ENCODE data around the gene GALNT13. TPM values are rescaled to one million over a fixed set of nuclear protein-coding genes. Genes with fewer than 3 reads are reported as not detected.

The GALNT13 gene
- total and polyA plus RNA-seq, 2 donors (not counting 1 experiment from before 2014, with no cell fraction given): 0.17 TPM; not detected in 1

DNA sequence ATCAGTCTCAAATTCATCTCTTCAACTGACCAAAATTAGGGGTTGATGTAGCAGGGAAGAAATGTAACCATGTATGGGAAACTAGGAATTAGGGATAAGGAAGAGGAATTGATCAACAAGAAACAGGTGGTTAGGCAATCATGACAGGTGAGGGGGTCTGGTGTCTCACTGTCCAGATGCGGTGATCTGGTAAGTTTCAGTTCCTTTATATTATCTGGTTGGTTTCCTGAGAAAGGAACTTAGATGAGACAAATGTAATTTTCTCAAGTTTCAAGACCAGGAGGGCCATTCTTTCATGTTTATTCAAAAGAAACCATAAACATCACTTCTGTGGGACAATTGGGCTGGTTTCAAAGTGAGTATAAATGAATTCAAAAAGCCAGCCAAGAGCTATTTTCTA, 520.5 kb downstream of the GALNT13 start:
- Histone ChIP-seq H3K9ac (ENCODE audit: insufficient read depth, low read length) (no peak overlapping the region), H3K4me1 (ENCODE audit: control insufficient read depth, extremely low read depth, insufficient read depth, low read length) (no peaks in the 10 kb centered on the region), H3K27me3 (ENCODE audit: control insufficient read depth, insufficient read depth, low read length) (no peaks in the 10 kb centered on the region), H4K20me1 (ENCODE audit: control insufficient read depth, extremely low read depth, insufficient read depth, low read length) (no peaks in the 10 kb centered on the region), H3K27ac (ENCODE audit: insufficient read depth, low read length) (no peak overlapping the region), H3K4me2 (ENCODE audit: extremely low read depth, insufficient read depth, low read length) (no peak overlapping the region), H3K4me3 (replicated peaks in 1 of 4; ENCODE audit: control extremely low read depth in 1 of 4, insufficient read depth in 1 of 4, low read depth in 3 of 4, low read length in 4 of 4) (no peak overlapping the region), H2AFZ (ENCODE audit: low read length) (no peak overlapping the region), H3K9me3 (ENCODE audit: control insufficient read depth, insufficient read depth, low read depth, low read length) (no peaks in the 10 kb centered on the region), H3K36me3 (ENCODE audit: control insufficient read depth, insufficient read depth, low read length) (no peaks in the 10 kb centered on the region), H3K79me2 (ENCODE audit: control insufficient read depth, insufficient read depth, low read length) (no peaks in the 10 kb centered on the region)
- TF ChIP-seq, protein P1, sequence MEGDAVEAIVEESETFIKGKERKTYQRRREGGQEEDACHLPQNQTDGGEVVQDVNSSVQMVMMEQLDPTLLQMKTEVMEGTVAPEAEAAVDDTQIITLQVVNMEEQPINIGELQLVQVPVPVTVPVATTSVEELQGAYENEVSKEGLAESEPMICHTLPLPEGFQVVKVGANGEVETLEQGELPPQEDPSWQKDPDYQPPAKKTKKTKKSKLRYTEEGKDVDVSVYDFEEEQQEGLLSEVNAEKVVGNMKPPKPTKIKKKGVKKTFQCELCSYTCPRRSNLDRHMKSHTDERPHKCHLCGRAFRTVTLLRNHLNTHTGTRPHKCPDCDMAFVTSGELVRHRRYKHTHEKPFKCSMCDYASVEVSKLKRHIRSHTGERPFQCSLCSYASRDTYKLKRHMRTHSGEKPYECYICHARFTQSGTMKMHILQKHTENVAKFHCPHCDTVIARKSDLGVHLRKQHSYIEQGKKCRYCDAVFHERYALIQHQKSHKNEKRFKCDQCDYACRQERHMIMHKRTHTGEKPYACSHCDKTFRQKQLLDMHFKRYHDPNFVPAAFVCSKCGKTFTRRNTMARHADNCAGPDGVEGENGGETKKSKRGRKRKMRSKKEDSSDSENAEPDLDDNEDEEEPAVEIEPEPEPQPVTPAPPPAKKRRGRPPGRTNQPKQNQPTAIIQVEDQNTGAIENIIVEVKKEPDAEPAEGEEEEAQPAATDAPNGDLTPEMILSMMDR (conservative IDR thresholded peaks at IDR 0.05 in 1 of 2, IDR thresholded peaks at IDR 0.05 in 1 of 2; ENCODE audit: low read depth in 1 of 2, low read length in 2 of 2): no peak
- TF ChIP-seq EZH2 (IDR thresholded peaks at IDR 0.05; ENCODE audit: low read length, missing control alignments): no peak
- DNase-seq (ENCODE audit: low read depth in 2 of 2): no peak

DNA sequence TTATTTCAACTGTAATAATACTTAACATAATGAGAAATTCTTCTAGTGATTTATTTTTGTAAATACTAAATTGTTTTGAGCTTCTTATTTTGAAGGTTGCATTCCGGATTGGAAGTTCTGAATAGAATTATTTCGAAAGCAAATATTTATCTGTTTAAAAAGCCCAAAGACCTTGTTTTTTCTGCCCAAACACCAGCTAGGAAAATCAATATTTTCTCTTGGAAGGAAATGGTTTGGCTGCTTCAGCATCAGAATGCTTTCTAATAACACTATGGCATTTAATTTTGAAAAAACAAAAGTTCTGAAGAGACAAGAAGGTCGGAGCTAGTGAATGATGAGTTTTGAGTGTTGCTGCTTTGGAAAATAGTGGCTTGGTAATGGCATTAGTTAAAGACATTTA, 522.9 kb downstream of the GALNT13 start:
- no peaks in the 10 kb centered on the region for H4K20me1 ChIP-seq (ENCODE audit: control insufficient read depth, extremely low read depth, insufficient read depth, low read length)
- DNase-seq (ENCODE audit: low read depth in 2 of 2): no peak
- no peaks in the 10 kb centered on the region for H3K79me2 ChIP-seq (ENCODE audit: control insufficient read depth, insufficient read depth, low read length)
- H2AFZ ChIP-seq (ENCODE audit: low read length): no peak overlapping the region
- H3K4me2 ChIP-seq (ENCODE audit: extremely low read depth, insufficient read depth, low read length): no peak overlapping the region
- no peak overlapping the region for H3K27ac ChIP-seq (ENCODE audit: insufficient read depth, low read length)
- H3K36me3 ChIP-seq (ENCODE audit: control insufficient read depth, insufficient read depth, low read length): no peaks in the 10 kb centered on the region
- no peaks in the 10 kb centered on the region for H3K9me3 ChIP-seq (ENCODE audit: control insufficient read depth, insufficient read depth, low read depth, low read length)
- no peaks in the 10 kb centered on the region for H3K27me3 ChIP-seq (ENCODE audit: control insufficient read depth, insufficient read depth, low read length)
- no peak overlapping the region for H3K9ac ChIP-seq (ENCODE audit: insufficient read depth, low read length)
- no peaks in the 10 kb centered on the region for H3K4me1 ChIP-seq (ENCODE audit: control insufficient read depth, extremely low read depth, insufficient read depth, low read length)
- H3K4me3 ChIP-seq (replicated peaks in 1 of 4; ENCODE audit: control extremely low read depth in 1 of 4, insufficient read depth in 1 of 4, low read depth in 3 of 4, low read length in 4 of 4): no peak overlapping the region
- TF ChIP-seq EZH2 (IDR thresholded peaks at IDR 0.05; ENCODE audit: low read length, missing control alignments): no peak
- TF ChIP-seq, protein P1 (conservative IDR thresholded peaks at IDR 0.05 in 1 of 2, IDR thresholded peaks at IDR 0.05 in 1 of 2; ENCODE audit: low read depth in 1 of 2, low read length in 2 of 2): no peak

GRCh38 chr2:154400563-154401290, 529.0 kb downstream of the GALNT13 start:
- Histone ChIP-seq H4K20me1 (ENCODE audit: control insufficient read depth, extremely low read depth, insufficient read depth, low read length) (no peaks in the 10 kb centered on the region), H3K9ac (ENCODE audit: insufficient read depth, low read length) (no peak overlapping the region)

More at GRCh38 chr2:154400563-154401290, 529.0 kb downstream of the GALNT13 start:
- H2AFZ ChIP-seq (ENCODE audit: low read length): no peak overlapping the region
- no peak overlapping the region for H3K4me3 ChIP-seq (replicated peaks in 1 of 4; ENCODE audit: control extremely low read depth in 1 of 4, insufficient read depth in 1 of 4, low read depth in 3 of 4, low read length in 4 of 4)
- no peaks in the 10 kb centered on the region for H3K27me3 ChIP-seq (ENCODE audit: control insufficient read depth, insufficient read depth, low read length)
- H3K4me1 ChIP-seq (ENCODE audit: control insufficient read depth, extremely low read depth, insufficient read depth, low read length): no peaks in the 10 kb centered on the region
- H3K27ac ChIP-seq (ENCODE audit: insufficient read depth, low read length): no peak overlapping the region
- no peak for TF ChIP-seq EZH2 (IDR thresholded peaks at IDR 0.05; ENCODE audit: low read length, missing control alignments)
- TF ChIP-seq, protein P1 (conservative IDR thresholded peaks at IDR 0.05 in 1 of 2, IDR thresholded peaks at IDR 0.05 in 1 of 2; ENCODE audit: low read depth in 1 of 2, low read length in 2 of 2): no peak
- no peak overlapping the region for H3K4me2 ChIP-seq (ENCODE audit: extremely low read depth, insufficient read depth, low read length)
- DNase-seq (ENCODE audit: low read depth in 2 of 2): no peak
- H3K9me3 ChIP-seq (ENCODE audit: control insufficient read depth, insufficient read depth, low read depth, low read length): no peaks in the 10 kb centered on the region
- H3K79me2 ChIP-seq (ENCODE audit: control insufficient read depth, insufficient read depth, low read length): no peaks in the 10 kb centered on the region
- no peaks in the 10 kb centered on the region for H3K36me3 ChIP-seq (ENCODE audit: control insufficient read depth, insufficient read depth, low read length)

Measured in fibroblast of lung (primary cell).